ENCODE results near the gene KRT2.

The KRT2 gene

GRCh38 chr12:52663420-52663819 lies 11.4 kb upstream of the KRT2 start:
- no peak for DNase-seq (ENCODE audit: low spot score)
- CTCF ChIA-PET, result no interaction called here
- POLR2A ChIA-PET (ENCODE audit: low non-redundant PET), result no interaction called here

GRCh38 chr12:52662918-52663229 lies 10.9 kb upstream of the KRT2 start:
- POLR2A ChIA-PET (ENCODE audit: low non-redundant PET), result no interaction called here
- CTCF ChIA-PET, result interaction anchor here (0.6 kb wide), 1 partner anchor 255 kb away, joined by 6 read pairs; no protein-coding TSS in a partner anchor
- no peak overlapping the region for H3K27ac ChIP-seq
- no peak for TF ChIP-seq CTCF (conservative IDR thresholded peaks at IDR 0.05; ENCODE audit: low read depth)
- DNase-seq (ENCODE audit: low spot score), result no peak

More at GRCh38 chr12:52663420-52663819, 11.4 kb upstream of the KRT2 start:
- TF ChIP-seq CTCF (conservative IDR thresholded peaks at IDR 0.05; ENCODE audit: low read depth), result no peak
- no peak overlapping the region for H3K27ac ChIP-seq

GRCh38 chr12:52662093-52662917 lies 10.3 kb upstream of the KRT2 start:
- TF ChIP-seq CTCF (conservative IDR thresholded peaks at IDR 0.05; ENCODE audit: low read depth), result no peak
- H3K27ac ChIP-seq, result no peak overlapping the region
- DNase-seq (ENCODE audit: low spot score), result no peak
- POLR2A ChIA-PET (ENCODE audit: low non-redundant PET), result no interaction called here
- CTCF ChIA-PET, result interaction anchor here (0.6 kb wide), 1 partner anchor 255 kb away, joined by 6 read pairs; no protein-coding TSS in a partner anchor

- ChIA-PET POLR2A (ENCODE audit: low non-redundant PET) (no interaction called here), CTCF (no interaction called here)
- no peak overlapping the region for H3K27ac ChIP-seq
- DNase-seq (ENCODE audit: low spot score), result no peak
- TF ChIP-seq CTCF (conservative IDR thresholded peaks at IDR 0.05; ENCODE audit: low read depth), result no peak
These were observed 9.7 kb upstream of the KRT2 start for GRCh38 chr12:52661668-52662067.

- DNase-seq (ENCODE audit: low spot score), result no peak
- no peak for TF ChIP-seq CTCF (conservative IDR thresholded peaks at IDR 0.05; ENCODE audit: low read depth)
- H3K27ac ChIP-seq, result no peak overlapping the region
- CTCF ChIA-PET, result interaction anchor here (0.5 to 0.7 kb wide), 2 partner anchors 193 to 494 kb away, joined by 3 to 4 read pairs; no protein-coding TSS in a partner anchor
- POLR2A ChIA-PET (ENCODE audit: low non-redundant PET), result no interaction called here
These were observed 9.0 kb upstream of the KRT2 start for GRCh38 chr12:52660934-52661499.

- DNase-seq (ENCODE audit: low spot score), result no peak
- CTCF ChIA-PET, result interaction anchor here (0.6 kb wide), 1 partner anchor 809 kb away, joined by 5 read pairs; no protein-coding TSS in a partner anchor
- H3K27ac ChIP-seq, result no peak overlapping the region
- POLR2A ChIA-PET (ENCODE audit: low non-redundant PET), result no interaction called here
- no peak for TF ChIP-seq CTCF (conservative IDR thresholded peaks at IDR 0.05; ENCODE audit: low read depth)
These were observed 7.9 kb upstream of the KRT2 start for GRCh38 chr12:52659951-52660350.
